Mononuclear cell (primary cell): ENCODE data around the gene SH3BP2. TPM values are rescaled to one million over a fixed set of nuclear protein-coding genes. Genes with fewer than 3 reads are reported as not detected.

Experiments used
- H3K27me3 ChIP-seq: 2 replicates; pipeline ENCODE4 v1.6.0; 2011; ENCODE audit warnings: low read length, control low read depth; ENCODE audit not compliant: insufficient read depth
- H3K4me1 ChIP-seq: 2 replicates; pipeline ENCODE4 v1.5.1; 2011; ENCODE audit warnings: mild to moderate bottlenecking, low read length, control low read depth; ENCODE audit not compliant: insufficient read depth
- H3K4me3 ChIP-seq: 2 replicates; pipeline ENCODE4 v1.5.1; 2011; ENCODE audit warnings: mild to moderate bottlenecking, low read length, moderate library complexity
- H3K9me3 ChIP-seq: 2 replicates; pipeline ENCODE4 v1.5.1; 2011; ENCODE audit warnings: low read depth, mild to moderate bottlenecking, control low read depth, low read length
- total RNA-seq: library from RNA; depleted of rRNA; stranded (reverse); fragments of >200 nt; gene quantifications from one replicate; pipeline ENCODE4 v1.2.3, GENCODE V29; 2012

The SH3BP2 gene
- total RNA-seq, 1 donor = 134 TPM

- Histone ChIP-seq H3K4me3 (no peak overlapping the region), H3K27me3 (no peaks in the 10 kb centered on the region), H3K4me1 (peaks cover 89% of the 10 kb centered on the region), H3K9me3 (no peaks in the 10 kb centered on the region)
These were observed 21.9 kb downstream of the SH3BP2 start for GRCh38 chr4:2814627-2815270.

DNA sequence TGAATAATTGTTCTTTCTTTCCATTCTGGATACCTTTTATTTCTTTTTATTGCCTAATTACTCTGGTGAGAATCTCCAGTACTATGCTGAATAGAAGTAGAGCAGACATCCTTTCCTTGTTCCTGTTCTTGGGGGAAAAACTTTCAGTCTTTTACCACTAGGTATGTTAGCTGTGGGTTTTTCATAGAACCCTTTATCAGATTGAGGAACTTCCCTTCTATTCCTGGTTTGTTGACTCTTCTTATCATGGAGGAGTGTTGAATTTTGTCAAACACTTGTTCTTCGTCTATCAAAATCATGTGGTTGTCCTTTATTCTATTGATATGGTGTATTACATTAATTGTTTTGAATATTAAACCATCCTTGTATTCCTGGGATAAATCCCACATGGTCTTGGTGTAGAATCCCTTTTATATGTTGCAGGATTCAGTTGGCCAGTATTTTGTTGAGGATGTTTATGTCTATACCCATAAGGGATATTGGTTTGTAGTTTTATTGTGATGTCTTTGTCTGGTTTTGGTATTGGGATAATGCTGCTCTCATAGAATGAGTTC, 23.6 kb downstream of the SH3BP2 start:
- Histone ChIP-seq H3K4me3 (no peak overlapping the region), H3K4me1 (peaks cover 72% of the 10 kb centered on the region), H3K9me3 (no peaks in the 10 kb centered on the region), H3K27me3 (no peaks in the 10 kb centered on the region)

DNA sequence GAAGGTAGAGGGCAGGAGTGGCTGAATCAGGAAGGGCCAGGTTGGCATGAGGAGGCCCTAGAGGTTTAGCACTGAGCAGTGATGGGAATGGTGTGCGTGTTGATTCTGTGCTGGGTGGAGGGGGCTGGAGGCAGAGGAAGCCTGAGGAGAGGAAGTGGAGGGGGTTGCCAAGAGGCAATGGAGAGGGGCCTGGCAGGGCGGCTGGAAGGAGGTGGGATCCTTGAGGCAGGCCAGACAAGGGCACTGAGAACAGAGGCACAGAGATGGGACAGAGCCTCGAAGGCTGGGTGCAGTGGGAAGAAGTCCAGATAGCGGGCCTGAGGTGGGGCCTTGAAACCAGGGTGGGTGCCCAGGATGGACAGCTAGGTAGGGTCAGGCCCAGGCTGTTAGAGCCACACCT, 24.3 kb downstream of the SH3BP2 start:
- H3K4me3 ChIP-seq = no peak overlapping the region
- H3K27me3 ChIP-seq = no peaks in the 10 kb centered on the region
- no peaks in the 10 kb centered on the region for H3K9me3 ChIP-seq
- peaks cover 65% of the 10 kb centered on the region for H3K4me1 ChIP-seq

DNA sequence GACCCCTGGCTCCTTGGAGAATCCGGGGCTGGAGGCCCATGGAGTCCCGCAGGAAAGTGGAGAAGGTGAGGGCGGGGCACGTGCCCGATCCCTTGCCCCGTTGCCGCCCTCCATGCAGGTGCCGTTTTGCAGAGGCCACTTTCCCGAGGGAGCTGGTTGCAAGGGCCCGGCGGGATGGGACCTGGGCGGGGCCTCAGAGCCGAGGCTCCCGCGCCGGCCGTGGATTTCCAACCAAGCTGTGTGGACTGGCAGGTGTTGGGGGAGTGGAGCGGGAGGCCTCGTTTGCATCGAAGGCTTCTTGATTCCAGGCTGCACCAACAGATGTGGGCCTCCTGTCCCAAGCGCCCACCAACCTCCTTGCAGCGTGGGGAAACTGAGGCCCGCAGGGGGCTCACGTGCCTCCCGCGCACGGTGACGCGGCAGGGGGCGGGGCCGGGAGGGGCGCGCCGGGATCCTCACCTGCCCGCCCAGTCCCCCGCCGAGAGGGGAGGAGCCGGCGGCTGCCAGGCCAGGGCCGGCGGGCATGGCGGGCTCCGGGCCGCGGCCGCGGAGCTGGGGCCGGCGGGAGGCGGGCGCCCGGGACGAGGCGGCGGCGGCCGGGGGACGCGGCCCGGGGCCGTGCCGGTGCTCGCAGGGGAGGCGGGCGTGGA, 24.9 kb downstream of the SH3BP2 start:
- peaks cover 60% of the 10 kb centered on the region for H3K4me1 ChIP-seq
- H3K9me3 ChIP-seq = no peaks in the 10 kb centered on the region
- H3K27me3 ChIP-seq = no peaks in the 10 kb centered on the region
- H3K4me3 ChIP-seq = peak overlapping the region; percentile 24

DNA sequence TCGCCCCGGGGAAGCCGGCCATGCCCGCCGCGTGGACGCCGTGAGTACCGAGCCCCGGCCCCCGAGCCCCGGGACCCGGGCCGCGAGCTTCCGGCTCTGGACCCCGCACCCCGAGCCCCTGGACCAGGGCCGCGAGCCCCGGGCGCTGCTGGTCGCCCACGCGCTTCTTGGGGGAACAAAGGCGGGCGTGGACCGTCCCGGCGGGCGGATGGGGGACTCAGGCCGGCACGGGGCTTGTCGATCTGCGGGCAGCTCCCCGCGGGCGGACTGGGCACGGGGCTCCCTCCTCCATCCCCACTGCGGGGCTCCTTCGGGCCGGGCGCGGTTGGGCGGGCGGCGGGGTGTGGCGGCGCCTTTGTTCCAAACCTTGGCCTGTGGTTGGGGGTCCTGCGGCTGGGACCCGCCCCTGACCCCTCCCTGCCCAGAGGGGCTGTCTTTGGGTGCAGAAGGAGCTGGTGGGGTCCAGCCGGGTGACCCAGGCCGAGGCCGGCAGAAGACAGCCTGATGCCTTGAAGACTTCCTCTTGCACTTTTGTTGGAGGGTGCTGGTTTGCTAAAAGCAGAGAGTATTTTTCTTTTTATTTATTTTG, 25.6 kb downstream of the SH3BP2 start:
- Histone ChIP-seq H3K27me3 (no peaks in the 10 kb centered on the region), H3K4me3 (peak overlapping the region; percentile 20), H3K9me3 (no peaks in the 10 kb centered on the region), H3K4me1 (peaks cover 54% of the 10 kb centered on the region)

DNA sequence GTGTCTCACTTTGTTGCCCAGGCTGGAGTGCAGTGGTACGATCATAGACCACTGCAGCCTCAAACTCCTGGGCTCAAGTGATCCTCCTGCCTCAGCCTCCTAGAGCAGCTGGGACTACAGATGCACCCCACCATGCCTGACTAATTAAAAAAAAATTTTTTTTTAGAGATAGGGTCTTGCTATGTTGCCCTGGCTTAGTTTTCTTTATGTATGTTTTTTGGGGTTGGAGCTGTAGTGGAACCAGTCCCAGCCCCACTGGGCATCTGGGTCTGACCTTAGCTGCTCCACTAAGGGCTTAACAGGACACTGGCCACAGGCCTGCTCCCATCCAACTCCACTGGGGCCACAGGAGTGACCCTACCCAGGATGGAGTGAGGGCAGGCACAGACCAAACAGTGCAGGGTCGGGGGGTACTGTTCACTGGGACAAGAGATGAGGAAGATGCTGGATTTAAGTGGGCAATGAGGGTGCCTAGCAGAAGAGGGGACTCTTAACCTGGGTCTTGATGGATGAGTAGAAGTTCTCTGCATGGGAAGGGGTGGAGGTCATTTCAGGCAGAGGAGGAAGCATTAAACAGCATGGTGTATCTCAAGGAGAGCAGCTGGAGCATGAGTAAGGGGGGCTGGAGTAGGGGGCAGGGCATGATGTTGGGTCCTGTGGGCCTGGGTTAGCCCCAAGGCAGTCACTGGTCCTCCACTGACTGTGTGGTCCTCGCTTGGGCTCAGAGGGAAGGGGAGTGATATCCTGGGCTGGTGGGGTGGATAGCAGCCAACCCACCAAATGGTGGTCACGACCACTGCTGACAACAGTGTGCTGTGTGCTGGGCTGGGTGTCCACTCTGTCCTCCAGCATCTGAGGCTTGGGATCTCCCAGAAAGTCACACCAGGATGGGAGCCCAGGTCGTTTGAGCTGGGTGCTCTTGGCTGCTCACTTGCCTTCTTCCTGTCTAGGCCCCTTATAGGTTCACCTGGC, 26.6 kb downstream of the SH3BP2 start:
- Histone ChIP-seq H3K9me3 (no peaks in the 10 kb centered on the region), H3K4me1 (peaks cover 43% of the 10 kb centered on the region), H3K4me3 (no peak overlapping the region), H3K27me3 (no peaks in the 10 kb centered on the region)

DNA sequence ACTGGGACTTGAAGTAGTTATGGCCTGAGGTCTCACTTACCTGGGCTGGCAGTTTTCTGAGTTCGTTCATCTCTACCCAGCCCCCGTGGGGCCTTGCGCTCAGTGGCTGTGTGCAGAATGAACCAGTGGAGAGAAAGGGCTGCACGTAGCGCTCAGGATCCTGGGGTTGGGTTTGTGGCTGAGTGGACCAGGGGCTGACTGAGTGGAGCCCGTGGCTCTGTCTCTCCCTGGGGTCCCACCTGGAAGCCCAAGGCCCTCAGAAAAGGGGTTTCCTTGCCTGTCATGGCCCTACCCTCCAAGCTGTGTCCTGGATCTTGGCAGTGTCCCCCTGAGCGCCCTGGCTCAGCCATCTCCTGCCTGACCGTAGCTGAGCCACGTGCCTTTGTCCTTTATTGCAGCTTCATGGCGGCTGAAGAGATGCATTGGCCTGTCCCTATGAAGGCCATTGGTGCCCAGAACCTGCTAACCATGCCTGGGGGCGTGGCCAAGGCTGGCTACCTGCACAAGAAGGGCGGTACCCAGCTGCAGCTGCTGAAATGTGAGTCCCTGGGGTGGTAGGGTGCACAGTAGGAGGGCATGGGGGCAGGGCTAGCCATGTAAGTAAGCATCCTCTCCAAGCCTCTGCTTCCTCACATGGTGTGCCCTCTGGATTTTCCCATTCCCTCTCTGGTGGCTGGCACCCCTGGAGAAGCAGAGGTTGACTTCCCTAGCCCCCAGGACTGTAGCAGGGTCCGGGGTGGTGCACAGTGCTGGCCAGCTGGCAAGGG, 27.5 kb downstream of the SH3BP2 start:
- H3K27me3 ChIP-seq = no peaks in the 10 kb centered on the region
- no peak overlapping the region for H3K4me3 ChIP-seq
- H3K4me1 ChIP-seq = peaks cover 34% of the 10 kb centered on the region

GRCh38 chr4:2822461-2823300, 29.8 kb downstream of the SH3BP2 start:
- peaks cover 11% of the 10 kb centered on the region for H3K4me1 ChIP-seq
- H3K27me3 ChIP-seq = no peaks in the 10 kb centered on the region
- H3K9me3 ChIP-seq = no peaks in the 10 kb centered on the region
- H3K4me3 ChIP-seq = no peak overlapping the region

More for the DNA sequence above, 27.5 kb downstream of the SH3BP2 start:
- H3K9me3 ChIP-seq = no peaks in the 10 kb centered on the region

- Histone ChIP-seq H3K9me3 (no peaks in the 10 kb centered on the region), H3K27me3 (no peaks in the 10 kb centered on the region), H3K4me3 (no peak overlapping the region), H3K4me1 (peaks cover 9% of the 10 kb centered on the region)
These were observed 30.4 kb downstream of the SH3BP2 start for GRCh38 chr4:2823301-2823670.

GRCh38 chr4:2823671-2824328, 30.9 kb downstream of the SH3BP2 start:
- Histone ChIP-seq H3K27me3 (no peaks in the 10 kb centered on the region), H3K4me3 (no peak overlapping the region), H3K4me1 (peaks cover 3% of the 10 kb centered on the region), H3K9me3 (no peaks in the 10 kb centered on the region)

DNA sequence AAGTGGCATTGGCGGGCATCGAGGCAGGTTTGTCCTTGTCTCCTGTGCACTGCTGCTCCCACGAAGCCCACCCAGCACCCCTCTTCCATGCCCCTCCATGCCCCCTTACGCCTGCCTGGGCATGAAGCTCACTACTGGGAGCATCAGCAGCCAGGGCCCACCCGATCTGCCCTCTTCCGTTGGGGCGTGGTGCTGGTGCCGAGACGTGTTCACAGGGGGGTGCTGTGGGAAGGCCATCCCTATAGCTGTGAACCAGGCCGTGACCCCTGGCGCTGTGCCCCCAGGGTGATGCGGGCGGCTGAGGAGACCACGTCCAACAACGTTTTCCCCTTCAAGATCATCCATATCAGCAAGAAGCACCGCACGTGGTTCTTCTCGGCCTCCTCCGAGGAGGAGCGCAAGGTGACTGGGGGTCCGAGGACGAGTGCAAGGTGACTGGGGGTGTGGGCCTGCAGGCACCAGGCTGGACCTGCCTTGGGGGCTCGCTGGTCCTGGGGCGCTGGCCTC, 31.5 kb downstream of the SH3BP2 start:
- Histone ChIP-seq H3K27me3 (no peaks in the 10 kb centered on the region), H3K4me3 (no peak overlapping the region), H3K4me1 (no peaks in the 10 kb centered on the region), H3K9me3 (no peaks in the 10 kb centered on the region)

DNA sequence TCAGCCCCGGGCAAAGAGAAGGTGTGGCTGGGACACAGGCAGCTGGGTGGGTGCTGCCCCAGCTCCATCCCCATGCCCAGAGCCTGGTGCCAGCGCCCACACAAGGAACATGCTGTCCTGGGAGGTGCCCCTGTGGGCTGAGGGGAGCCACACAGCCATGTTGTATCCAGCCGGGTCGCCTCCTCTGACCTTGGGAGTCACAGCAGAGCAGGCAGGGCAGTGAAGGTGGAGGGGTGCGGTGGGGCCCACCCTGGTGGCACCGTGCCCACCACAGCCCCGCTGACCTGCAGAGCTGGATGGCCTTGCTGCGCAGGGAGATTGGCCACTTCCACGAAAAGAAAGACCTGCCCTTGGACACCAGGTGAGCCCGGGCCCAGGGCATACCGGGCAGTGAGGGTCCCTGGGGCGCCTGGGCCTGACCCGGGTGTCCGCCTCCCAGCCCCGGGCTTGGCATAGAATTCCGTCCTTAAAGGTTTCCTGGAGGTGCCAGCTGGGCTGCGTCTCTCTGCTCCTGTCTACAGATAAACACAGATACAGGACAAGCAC, 32.0 kb downstream of the SH3BP2 start:
- H3K27me3 ChIP-seq = no peaks in the 10 kb centered on the region
- no peaks in the 10 kb centered on the region for H3K9me3 ChIP-seq
- no peaks in the 10 kb centered on the region for H3K4me1 ChIP-seq
- H3K4me3 ChIP-seq = no peak overlapping the region

- no peaks in the 10 kb centered on the region for H3K4me1 ChIP-seq
- H3K27me3 ChIP-seq = no peaks in the 10 kb centered on the region
- no peak overlapping the region for H3K4me3 ChIP-seq
- no peaks in the 10 kb centered on the region for H3K9me3 ChIP-seq
These were observed 32.9 kb downstream of the SH3BP2 start for GRCh38 chr4:2825740-2826139.
